Hair follicular keratinocyte (primary cell): ENCODE measurements around the gene SMR3A. TPM values are rescaled to one million over a fixed set of nuclear protein-coding genes. Genes with fewer than 3 reads are reported as not detected.

ENCODE experiments used
- total RNA-seq: library from RNA; depleted of rRNA; stranded (reverse); fragments of >200 nt; gene quantifications from 2 replicates; pipeline ENCODE4 v1.2.3, GENCODE V29; 2015

Gene SMR3A
- not detected in 2 replicates for total RNA-seq

DNA sequence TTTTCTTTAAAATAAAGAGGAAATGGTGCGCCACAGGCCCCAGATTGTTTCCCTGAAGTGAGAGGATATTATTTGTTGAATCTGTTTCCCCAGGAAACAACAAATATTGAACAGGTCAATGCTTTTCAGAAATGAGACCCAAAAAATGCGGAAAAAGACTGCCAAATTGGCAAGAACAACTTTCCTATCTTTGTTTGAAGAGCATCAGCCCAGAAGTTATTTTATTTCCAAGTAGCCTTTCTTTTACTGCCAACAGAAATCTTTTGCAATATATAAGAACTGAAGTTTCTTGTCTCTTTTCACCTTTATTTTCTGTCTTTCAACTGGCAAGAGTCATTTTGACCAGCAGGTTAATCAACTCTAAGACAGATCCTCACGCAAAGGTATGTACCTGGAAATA, at the start of gene SMR3A:
TSS of gene SMR3A (plus strand) at position 301 of the 400 bp plus-strand sequence. CDS start 1,356 bp downstream, outside the sequence.

DNA sequence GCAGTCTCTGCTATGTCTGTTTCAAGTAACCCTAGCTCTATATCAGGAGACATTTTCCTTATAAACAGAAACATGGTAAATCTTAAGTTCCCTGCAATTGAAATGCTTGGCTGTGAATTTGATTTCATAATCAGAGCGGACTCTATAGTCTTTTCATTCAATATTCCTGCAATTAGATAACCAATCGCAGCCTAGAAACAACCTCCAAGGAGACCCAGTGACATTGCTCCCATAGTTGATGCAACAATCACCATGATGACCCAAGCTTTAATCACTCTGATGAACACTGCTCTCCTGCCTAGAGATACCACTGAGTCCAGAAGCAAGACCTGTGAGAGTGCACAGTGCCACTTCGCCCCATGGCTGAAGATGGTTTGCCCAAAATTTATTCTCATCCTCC, 25.9 kb upstream of the SMR3A start, which contains the start of gene CABS1:
TSS of gene CABS1 (plus strand) at position 301 of the 400 bp plus-strand sequence. CDS start at position 360, 59 bp downstream.

DNA sequence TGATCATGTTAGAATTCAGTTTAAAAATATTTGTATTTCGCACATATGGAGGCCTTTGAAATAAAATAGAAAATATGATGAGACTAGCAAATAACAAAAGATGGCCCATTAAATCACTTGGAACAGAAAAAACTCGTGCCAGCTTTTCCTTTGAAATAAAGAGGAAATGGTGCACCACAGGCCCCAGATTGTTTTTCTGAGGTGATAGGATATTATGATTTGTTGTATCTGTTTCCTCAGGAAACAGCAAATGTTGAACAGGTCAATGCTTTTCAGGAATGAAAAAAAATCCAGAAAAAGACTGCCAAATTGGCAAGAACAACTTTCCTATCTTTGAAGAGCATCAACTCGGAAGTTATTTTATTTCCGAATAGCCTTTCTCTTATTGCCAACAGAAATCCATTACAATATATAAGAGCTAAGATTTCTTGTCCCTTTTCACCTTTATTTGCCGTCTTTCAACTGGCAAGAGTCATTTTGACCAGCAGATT, 22.2 kb downstream of the SMR3A start, which contains the start of gene SMR3B:
TSS of gene SMR3B (plus strand) at position 441 of the 491 bp plus-strand sequence. CDS start 1,380 bp downstream, outside the sequence.

GRCh38 chr4:70397580-70397979, 37.0 kb downstream of the SMR3A start, which contains the start of gene OPRPN:
Gene OPRPN (plus strand): TSS chr4:70397940. CDS start chr4:70399286, 1,346 bp downstream.

Other genes with a start within 250 kb of the SMR3A start
- not detected in 2 replicates for gene PRR27, start 206.5 kb upstream of the SMR3A start, total RNA-seq
- not detected in 2 replicates for gene ODAM, start 165.0 kb upstream of the SMR3A start, total RNA-seq
- not detected in 2 replicates for gene FDCSP, start 134.6 kb upstream of the SMR3A start, total RNA-seq
- gene CSN3, start 118.2 kb upstream of the SMR3A start, total RNA-seq: not detected in 2 replicates
- gene CABS1, start 25.8 kb upstream of the SMR3A start, total RNA-seq: not detected in 2 replicates
- gene SMR3B, start 22.4 kb downstream of the SMR3A start, total RNA-seq: not detected in 2 replicates
- gene OPRPN, start 37.2 kb downstream of the SMR3A start, total RNA-seq: not detected in 2 replicates
- gene MUC7, start 111.4 kb downstream of the SMR3A start, total RNA-seq: not detected in 2 replicates
- 0.15 and 0.23 TPM in 2 replicates for gene AMTN, start 157.8 kb downstream of the SMR3A start, total RNA-seq
- gene AMBN, start 231.5 kb downstream of the SMR3A start, total RNA-seq: not detected in 2 replicates